ENCODE measurements around the gene ACSM4. TPM values are rescaled to one million over a fixed set of nuclear protein-coding genes. Genes with fewer than 3 reads are reported as not detected.
"Not testable (repeated sequence)": the region's sequence is repeated elsewhere in the genome, so short reads cannot be mapped to it uniquely, and the experiment has no call there.

ACSM4 gene
- total RNA-seq, 2 donors from 2014 or later, result not detected

DNA sequence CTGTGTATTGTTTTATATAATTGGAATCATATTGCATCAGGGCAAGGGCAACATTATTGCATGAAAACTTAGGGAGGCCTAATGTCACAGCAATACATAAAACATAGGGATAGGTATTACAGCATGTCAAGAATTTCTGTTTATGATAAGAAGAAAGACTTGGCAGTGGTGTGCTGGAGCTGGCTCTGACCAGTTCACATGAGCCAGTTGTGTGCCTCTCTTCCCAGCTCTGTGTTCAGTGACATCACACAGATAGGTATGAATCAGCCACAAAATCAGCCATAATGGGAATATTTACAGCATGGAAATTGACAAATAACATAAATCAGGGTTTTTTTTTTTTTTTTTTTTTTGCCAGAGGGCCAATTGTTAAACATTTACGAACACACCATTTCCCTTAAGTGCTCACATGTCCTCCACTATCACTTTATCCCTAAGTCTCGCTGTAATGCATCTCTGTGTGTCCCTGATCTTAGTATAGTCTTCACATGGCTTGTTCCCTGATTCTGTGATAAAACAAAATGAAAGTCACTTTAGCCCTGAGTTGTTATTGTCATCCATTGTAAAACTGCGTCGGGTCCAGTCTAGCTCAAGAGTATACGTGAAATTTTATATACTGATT, 31.9 kb upstream of the ACSM4 start:
- H3K27me3 ChIP-seq (replicated peaks; ENCODE audit: insufficient read depth), result no peaks in the 10 kb centered on the region
- no peak for TF ChIP-seq CTCF (IDR thresholded peaks at IDR 0.05)
- no peak overlapping the region for H3K4me3 ChIP-seq
- no peak overlapping the region for H3K27ac ChIP-seq
- ATAC-seq (ENCODE audit: insufficient number of reproducible peaks, low FRiP score, low read depth) (no peak), DNase-seq (ENCODE audit: low spot score) (no peak)
- H3K36me3 ChIP-seq, result no peaks in the 10 kb centered on the region
- H3K9me3 ChIP-seq, result no peaks in the 10 kb centered on the region
- H3K4me1 ChIP-seq (ENCODE audit: control insufficient read depth in 1 of 2, low read depth in 2 of 2), result no peaks in the 10 kb centered on the region

DNA sequence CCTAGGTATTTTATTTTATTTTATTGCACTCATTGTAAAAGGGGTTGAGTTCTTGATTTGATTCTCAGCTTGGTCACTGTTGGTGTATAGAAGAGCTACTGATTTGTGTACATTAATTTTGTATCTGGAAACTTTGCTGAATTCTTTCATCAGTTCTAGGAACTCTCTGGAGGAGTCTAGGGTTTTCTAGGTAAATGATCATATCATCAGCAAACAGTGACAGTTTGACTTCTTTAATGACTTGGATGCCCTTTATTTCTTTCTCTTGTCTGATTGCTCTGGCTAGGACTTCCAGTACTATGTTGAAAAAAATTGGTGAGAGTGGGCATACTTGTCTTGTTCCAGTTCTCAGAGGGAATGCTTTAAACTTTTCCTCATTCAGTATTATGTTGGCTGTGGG, 28.4 kb upstream of the ACSM4 start:
- H3K9me3 ChIP-seq; H3K27me3 ChIP-seq (replicated peaks; ENCODE audit: insufficient read depth); ATAC-seq (ENCODE audit: insufficient number of reproducible peaks, low FRiP score, low read depth); H3K4me1 ChIP-seq (ENCODE audit: control insufficient read depth in 1 of 2, low read depth in 2 of 2); H3K36me3 ChIP-seq; H3K27ac ChIP-seq; DNase-seq (ENCODE audit: low spot score); H3K4me3 ChIP-seq: not testable (repeated sequence)

DNA sequence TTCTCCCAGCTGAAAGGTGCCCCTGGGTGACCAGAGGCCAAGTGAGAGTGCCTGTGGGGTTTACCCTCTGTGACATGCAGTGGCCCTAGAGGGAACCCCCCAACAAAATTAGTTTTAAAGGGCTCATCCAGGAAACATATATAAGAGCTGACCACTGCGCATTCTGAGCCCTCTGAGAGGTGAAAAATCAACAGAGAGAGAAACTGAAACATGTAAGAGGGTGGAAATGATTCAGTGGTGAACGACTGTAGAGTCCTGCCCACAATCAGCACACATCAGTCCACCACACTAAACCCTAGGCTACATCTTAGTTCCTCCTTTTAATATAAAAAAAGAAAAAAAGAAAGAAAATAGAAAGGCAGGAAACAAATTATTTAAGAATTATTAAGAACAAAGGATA, 21.0 kb upstream of the ACSM4 start:
- H3K27ac ChIP-seq, result no peak overlapping the region
- H3K9me3 ChIP-seq, result peaks cover 4% of the 10 kb centered on the region
- no peaks in the 10 kb centered on the region for H3K36me3 ChIP-seq
- ATAC-seq (ENCODE audit: insufficient number of reproducible peaks, low FRiP score, low read depth) (no peak), DNase-seq (ENCODE audit: low spot score) (no peak)
- no peaks in the 10 kb centered on the region for H3K27me3 ChIP-seq (replicated peaks; ENCODE audit: insufficient read depth)
- H3K4me1 ChIP-seq (ENCODE audit: control insufficient read depth in 1 of 2, low read depth in 2 of 2), result no peaks in the 10 kb centered on the region
- TF ChIP-seq CTCF (IDR thresholded peaks at IDR 0.05), result no peak
- H3K4me3 ChIP-seq, result no peak overlapping the region

- ATAC-seq (ENCODE audit: insufficient number of reproducible peaks, low FRiP score, low read depth) (no peak), DNase-seq (ENCODE audit: low spot score) (no peak)
- Histone ChIP-seq H3K36me3 (no peaks in the 10 kb centered on the region), H3K4me3 (no peak overlapping the region), H3K27me3 (replicated peaks; ENCODE audit: insufficient read depth) (no peaks in the 10 kb centered on the region), H3K4me1 (ENCODE audit: control insufficient read depth in 1 of 2, low read depth in 2 of 2) (no peaks in the 10 kb centered on the region), H3K9me3 (peaks cover 4% of the 10 kb centered on the region), H3K27ac (no peak overlapping the region)
- TF ChIP-seq CTCF (IDR thresholded peaks at IDR 0.05), result no peak
These were observed 14.1 kb upstream of the ACSM4 start for GRCh38 chr12:7289743-7290142.

- not testable (repeated sequence) for H3K27me3 ChIP-seq (replicated peaks; ENCODE audit: insufficient read depth); H3K4me3 ChIP-seq; DNase-seq (ENCODE audit: low spot score); H3K9me3 ChIP-seq; H3K36me3 ChIP-seq; ATAC-seq (ENCODE audit: insufficient number of reproducible peaks, low FRiP score, low read depth); H3K27ac ChIP-seq; H3K4me1 ChIP-seq (ENCODE audit: control insufficient read depth in 1 of 2, low read depth in 2 of 2)
These were observed 13.3 kb upstream of the ACSM4 start for GRCh38 chr12:7290588-7290987.

- Histone ChIP-seq H3K4me1 (ENCODE audit: control insufficient read depth in 1 of 2, low read depth in 2 of 2) (no peaks in the 10 kb centered on the region), H3K9me3 (no peaks in the 10 kb centered on the region), H3K36me3 (no peaks in the 10 kb centered on the region), H3K27me3 (replicated peaks; ENCODE audit: insufficient read depth) (no peaks in the 10 kb centered on the region), H3K27ac (no peak overlapping the region), H3K4me3 (no peak overlapping the region)
- DNase-seq (ENCODE audit: low spot score) (no peak), ATAC-seq (ENCODE audit: insufficient number of reproducible peaks, low FRiP score, low read depth) (no peak)
- no peak for TF ChIP-seq CTCF (IDR thresholded peaks at IDR 0.05)
These were observed 11.6 kb upstream of the ACSM4 start for GRCh38 chr12:7292300-7292699.

Measured in thoracic aorta (tissue), 2 donors.